Right lobe of liver (tissue), 4 donors: ENCODE data around the gene FHIT.

Source experiments
- POLR2A ChIP-seq: fragments of 450-650 bp; IDR thresholded peaks from one replicate; pipeline ENCODE4 v1.6.1; 2017; ENCODE audit warnings: antibody characterized with exemption, mild to moderate bottlenecking
- TF ChIP-seq, protein P1 (sequence below), 4 donors: fragments of 200-600 bp in 3 of 4; fragments of 450-650 bp in 1 of 4; IDR thresholded peaks; one replicate each; pipeline versions ENCODE4 v1.5.1 to v1.8.0; 2016 to 2022; ENCODE audit warnings: antibody characterized with exemption in 4 of 4, mild to moderate bottlenecking in 2 of 4
- donor health status: DM: no; HTN: no; CAD: no.
- donor health status: DM: no; HTN: no; CAD: no.
- donor health status: DM: no; HTN: yes; CAD: no.

DNA sequence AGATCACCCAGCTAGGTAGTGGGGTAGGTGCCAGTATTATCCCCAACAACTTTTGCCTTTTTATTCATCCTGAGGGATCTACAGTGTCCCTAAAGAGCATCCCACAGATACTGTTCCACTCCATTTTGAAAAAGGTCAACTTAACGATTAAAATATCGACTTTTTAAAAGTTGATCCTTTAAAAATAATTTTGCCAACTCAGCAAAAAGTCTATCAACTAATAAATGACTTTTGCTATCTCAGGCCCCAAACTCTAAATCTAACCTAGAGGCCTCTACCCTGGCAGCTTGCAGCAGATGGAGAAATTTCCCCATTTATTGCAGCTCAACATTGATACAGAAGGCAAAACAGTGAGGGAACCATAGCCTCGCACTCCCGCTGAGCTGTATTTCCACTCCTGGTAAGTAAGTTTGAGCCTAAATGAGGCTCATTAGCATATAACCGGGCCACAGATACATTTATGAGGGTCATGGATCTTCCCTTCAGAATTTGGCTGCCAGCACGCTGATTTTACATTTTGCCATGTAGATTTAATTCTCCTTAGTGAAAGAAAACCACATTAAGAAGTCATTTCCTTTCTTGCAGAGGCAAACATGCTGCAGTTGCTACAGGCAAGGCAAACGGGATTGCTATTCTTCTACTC lies 1497.3 kb downstream of the FHIT start:
- TF ChIP-seq, protein P1, sequence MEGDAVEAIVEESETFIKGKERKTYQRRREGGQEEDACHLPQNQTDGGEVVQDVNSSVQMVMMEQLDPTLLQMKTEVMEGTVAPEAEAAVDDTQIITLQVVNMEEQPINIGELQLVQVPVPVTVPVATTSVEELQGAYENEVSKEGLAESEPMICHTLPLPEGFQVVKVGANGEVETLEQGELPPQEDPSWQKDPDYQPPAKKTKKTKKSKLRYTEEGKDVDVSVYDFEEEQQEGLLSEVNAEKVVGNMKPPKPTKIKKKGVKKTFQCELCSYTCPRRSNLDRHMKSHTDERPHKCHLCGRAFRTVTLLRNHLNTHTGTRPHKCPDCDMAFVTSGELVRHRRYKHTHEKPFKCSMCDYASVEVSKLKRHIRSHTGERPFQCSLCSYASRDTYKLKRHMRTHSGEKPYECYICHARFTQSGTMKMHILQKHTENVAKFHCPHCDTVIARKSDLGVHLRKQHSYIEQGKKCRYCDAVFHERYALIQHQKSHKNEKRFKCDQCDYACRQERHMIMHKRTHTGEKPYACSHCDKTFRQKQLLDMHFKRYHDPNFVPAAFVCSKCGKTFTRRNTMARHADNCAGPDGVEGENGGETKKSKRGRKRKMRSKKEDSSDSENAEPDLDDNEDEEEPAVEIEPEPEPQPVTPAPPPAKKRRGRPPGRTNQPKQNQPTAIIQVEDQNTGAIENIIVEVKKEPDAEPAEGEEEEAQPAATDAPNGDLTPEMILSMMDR (IDR thresholded peaks at IDR 0.05), result no peak
- no peak for TF ChIP-seq POLR2A
